DMS 273 treated with DMSO at 0.1 percent for 48 hours (cell line): ENCODE data around the gene BACE2.
"Not testable (repeated sequence)": the region's sequence is repeated elsewhere in the genome, so short reads cannot be mapped to it uniquely, and the experiment has no call there.

ENCODE experiments used
- DNase-seq: peaks from one replicate; lab custom pipeline; 2025; lab: John Stamatoyannopoulos, UW

The BACE2 gene

DNA sequence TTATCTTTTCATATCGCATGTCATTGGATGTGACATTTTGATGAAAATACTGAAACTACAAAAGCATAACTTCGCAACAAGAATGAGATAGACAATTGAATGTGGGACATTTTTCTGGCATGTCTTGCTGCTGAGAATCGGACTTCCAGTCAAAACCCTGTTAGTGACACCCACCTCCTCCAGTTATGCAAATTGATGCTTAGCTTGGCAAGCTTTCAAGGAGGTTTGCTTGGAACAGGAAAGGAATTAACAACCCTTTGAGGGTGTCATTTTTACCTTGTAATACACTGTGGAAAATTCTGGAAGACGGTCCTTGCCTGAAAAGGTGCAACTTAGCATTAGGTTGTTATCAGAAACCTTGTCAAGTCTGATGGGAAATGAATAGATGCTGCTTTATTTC lies 109.9 kb downstream of the BACE2 start:
- no peak for DNase-seq

DNA sequence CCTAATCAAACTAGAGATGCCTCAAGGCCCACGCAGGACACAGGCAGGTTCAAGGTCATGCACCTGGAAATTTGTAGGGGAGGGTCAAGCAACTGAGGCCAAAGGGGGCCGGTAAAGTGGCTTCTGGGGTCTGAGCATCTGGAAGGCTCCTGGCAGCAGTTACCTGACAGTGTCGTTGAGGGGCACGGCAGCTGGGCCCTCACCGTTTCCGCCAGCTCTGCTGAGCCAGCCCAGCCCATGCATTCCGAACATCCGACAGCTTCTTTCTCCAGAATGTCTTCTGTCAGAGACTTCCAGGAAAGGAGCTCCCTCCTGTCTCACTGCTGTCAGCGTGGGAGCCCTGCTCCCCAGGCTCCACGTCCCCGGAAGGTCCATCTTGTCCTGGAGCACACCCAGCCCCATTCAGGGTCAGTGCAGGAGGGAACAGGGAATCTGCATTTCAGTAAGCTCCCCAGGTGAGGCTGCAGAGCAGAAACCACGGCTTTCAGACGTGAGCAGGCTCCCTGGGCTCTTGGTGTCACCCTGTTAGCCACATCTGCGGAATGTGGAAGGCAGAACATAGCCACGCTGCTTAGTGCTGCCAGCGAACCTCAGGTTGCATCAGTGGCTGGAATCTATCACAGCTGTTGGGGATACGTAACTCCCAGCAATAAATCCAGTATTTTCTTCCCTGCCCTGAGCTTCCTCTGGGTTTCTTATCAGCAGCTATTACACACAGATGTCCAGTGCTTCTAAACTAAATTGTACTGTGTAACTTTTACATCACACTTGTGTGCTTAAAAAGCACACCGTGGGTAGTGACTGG lies 112.4 kb downstream of the BACE2 start:
- DNase-seq, result no peak

DNA sequence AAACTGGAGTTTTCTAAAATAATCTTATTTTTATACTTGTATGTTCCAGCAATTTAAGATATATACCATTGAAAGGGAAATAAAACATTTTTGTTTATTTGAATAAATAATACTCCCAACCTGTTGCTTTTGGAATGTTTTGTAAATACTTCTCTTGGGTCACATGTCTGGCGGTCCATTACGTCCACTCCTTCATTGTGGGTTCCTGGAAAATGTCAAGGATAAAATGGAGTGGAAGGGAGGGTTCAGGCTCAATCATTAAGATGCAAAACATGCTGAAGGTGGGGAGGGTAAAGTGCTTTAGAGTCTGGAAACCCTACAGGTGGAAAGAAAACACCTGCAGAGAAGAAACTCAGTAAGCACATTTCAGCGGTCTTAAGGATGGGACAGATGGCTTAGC lies 114.5 kb downstream of the BACE2 start:
- DNase-seq, result no peak

DNA sequence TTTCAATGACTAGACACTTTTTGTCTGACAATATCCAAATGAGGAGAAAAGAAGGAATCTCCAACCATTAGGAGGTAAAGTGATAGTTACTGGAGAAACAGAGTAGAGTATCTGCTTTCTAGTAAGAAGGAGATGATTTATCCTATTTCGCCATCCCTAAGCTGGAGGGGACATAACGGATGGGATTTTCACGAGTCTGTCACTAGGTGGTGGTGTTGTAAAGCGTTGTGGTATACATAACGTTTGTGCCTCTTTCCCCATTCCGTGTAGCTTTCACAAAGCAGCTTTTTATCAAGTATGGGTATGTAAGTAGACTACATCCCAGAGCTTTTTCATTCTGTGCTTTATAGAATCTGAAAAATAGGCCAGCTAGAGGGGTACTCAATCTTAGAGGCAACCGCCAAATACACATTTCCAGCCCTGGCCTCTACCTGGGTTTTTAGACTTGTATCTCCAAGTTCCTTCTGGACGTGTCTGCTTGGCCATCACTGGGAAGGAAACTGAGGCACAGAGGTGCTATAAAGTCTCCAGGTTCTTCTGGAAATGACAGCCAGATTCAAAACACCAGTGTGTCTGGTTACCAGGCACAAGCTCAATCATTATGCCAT lies 115.4 kb downstream of the BACE2 start:
- DNase-seq, result no peak

DNA sequence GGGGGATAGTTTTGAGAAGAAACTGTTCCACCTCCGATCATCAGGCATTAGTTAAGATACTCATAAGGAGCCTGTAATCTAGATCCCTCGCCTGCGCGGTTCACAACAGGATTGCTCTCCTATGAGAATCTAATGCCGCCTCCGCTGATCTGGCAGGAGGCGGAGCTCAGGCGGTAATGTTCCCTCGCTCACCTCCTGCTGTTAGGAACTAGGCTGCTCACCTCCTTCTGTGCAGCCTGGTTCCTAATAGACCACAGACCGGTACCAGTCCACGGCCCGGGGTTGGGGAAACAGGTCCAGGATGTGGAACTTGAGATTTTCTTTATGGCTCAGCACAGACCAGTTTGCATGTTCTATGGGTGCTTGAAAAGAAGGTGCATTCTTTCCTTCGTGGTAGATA lies 121.5 kb downstream of the BACE2 start:
- no peak for DNase-seq

DNA sequence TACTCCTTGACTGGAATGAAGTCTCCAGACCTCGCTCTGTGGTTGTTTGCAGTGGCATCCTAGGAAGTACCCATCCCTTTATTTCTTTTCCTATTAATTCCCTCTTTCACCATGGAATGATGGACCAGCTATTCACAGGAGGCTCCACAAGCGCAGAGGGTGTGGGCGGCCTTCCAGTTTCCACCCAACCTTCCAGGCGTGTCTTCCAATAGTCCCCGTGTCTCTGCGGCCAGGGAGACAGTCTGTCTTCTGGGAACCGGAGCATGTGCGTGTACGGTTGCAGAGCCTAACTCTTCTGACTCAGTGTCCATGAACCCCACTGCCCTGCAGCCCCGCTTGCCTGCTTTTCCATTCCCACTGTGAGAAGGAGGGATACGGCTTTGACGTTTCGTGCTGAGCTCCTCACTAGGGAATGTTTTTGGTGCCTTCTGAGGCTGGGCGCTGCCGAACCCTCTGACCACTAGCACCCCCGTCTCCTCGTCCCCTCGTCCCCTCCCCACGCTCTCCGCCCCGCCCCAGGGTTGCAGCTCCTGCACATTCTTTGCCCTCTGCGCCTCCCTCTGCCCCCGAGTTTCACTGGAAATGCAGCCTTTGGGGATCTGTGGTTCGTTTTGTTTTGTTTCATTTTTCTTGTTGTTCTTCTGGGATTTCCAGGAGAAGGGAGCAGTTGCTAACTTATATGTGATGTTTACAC lies 122.3 kb downstream of the BACE2 start:
- DNase-seq, result no peak

DNA sequence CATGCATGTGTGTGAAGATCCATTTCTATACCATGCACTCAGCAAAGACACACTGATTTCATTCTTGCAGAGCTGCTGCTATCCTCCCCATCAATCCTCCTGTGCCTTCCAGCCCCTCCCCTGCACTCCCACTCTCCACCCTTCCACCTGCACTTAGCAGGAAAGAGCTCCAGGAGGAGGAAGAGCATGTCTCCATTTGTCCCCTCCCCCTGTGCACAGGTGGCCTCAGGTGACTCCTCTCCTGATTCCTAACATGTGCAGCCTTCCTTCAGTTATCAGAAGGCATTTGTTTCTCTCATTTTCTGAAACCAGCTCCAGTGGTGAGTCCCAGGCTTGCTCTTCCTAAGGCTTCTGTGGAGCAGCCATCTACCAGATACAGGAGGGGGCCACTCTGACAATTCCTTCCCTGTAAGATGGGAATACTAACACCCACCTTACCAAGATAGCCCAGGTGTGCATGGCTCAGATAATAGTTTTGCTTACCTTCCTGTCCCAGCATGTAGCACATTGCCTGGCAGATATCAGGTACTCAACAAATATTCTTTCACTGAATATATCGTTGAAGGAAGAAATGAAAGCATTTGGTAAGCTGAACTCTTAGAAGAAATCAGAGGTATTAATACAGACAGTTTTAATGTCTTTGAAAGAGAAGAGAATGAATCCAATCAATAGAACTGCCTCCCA lies 126.7 kb downstream of the BACE2 start:
- no peak for DNase-seq

DNA sequence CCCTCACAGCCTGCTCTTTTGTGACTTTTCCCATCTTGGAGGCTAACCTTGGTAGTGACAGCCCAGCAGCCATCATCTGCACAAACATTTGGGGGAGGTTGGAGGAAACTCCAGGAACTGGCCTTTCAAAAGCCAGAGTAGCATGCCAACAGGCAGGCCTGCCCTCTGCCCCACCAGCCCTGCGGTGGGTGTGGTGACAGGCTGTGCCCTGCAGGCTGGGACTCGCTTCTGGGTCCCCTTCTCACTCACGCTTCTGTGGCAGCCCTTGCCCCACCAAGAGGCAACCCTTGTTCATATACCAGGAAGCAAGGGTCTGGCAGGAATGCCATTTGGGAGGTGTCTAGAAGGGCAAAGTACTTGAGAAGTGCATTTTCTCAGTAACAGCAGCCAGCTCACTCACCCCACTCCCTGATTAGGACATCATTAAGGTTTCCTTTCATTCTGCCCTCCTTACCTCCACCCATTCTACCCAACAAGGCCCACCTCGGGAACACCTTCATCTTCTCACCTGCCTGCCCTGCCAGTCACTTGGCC lies 127.8 kb downstream of the BACE2 start:
- no peak for DNase-seq

DNA sequence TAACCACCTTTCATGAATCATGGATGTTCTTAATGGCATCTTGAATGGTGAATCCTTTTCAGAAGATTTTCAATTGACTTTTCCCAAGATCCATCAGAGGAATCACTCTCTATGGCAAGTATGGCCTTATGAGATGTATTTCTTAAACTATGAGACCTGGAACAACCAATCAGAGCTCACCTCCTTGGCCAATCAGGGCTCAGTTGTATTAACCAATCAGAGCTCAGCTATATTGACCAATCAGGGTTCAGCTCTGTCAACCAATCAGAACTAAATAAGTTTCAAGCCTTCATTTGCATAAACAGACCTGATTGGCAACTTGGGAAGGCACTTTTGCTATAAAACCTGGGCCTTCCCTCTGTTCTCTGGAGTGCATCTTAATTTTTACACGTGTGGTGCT lies 135.0 kb downstream of the BACE2 start:
- DNase-seq, result no peak

DNA sequence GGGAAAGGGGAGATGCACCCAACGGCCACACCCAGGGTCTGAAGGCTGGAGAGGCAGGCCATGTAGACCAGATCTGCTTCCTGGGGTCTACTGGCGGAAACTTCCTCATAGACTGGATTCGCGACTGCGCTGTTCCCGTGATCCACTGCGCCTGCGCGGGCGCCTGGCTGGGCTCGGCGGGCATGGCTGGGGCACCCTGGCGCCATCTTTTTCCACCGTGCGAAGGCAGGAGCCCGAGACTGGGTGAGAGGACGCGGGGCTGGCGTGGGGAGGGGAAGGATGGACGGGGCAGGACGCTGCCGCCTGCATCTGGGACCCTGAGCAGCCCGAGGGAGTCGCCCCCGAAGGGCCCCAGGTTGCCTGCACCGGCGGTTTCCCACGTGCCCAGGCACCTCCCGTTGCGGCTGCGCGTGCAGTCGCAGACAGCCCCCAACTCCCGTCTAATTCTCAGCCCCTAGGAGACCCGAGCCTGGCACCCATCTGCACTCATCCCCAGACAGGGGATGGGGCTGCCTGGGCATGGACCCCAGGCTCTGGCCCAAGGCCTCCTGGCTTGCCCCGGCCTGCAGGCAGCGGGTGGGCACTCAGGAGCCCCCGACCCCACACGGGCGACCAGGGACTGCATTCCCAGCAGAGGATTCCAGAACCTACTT lies 136.2 kb downstream of the BACE2 start:
- no peak for DNase-seq

DNA sequence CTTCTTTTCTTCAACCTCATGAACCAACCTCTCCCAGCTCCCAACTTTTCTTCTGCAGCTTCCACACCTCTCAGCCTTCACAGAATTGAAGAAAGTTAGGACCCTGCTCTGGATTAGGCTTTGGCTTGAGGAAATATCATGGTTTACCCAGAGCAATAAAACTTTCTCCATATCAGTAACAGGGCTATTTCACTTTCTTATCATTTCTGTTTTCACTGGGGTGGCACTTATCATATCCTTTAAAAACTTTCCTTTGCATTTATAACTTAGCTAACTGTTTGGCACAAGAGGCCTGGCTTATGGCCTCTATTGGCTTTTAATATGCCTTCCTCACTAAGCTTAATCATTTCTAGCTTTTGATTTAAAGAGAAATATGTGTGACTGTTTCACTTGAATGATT lies 139.3 kb downstream of the BACE2 start:
- no peak for DNase-seq

DNA sequence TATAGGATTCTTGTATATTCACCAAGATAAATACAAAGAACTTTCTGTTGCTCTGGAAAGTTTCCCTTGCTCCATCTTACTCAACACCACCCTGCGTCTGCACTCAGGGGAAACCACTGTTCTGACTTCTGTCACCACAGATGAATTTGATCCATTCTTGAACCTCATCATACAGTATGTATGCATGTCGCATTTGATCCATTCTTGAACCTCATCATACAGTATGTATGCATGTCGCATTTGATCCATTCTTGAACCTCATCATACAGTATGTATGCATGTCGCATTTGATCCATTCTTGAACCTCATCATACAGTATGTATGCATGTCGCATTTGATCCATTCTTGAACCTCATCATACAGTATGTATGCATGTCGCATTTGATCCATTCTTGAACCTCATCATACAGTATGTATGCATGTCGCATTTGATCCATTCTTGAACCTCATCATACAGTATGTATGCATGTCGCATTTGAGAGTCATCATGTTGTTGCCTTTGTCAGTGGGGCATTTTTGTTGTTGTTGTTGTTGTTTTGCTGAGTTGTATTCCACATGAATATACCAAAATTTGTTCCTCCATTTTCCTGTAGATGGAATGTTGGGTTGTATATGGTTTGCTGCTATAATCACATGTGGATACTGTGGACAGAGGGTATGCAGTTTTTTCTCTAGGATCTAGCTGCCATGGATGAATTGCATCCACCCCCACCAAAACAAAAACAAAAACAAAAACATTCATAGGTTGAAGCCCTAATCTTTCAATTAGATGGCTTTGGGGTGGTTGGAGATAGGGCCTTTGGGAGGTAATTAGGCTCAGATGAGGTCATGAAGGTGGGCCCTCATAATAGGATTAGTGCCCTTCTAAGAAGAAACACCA lies 145.6 kb downstream of the BACE2 start:
- not testable (repeated sequence) for DNase-seq

DNA sequence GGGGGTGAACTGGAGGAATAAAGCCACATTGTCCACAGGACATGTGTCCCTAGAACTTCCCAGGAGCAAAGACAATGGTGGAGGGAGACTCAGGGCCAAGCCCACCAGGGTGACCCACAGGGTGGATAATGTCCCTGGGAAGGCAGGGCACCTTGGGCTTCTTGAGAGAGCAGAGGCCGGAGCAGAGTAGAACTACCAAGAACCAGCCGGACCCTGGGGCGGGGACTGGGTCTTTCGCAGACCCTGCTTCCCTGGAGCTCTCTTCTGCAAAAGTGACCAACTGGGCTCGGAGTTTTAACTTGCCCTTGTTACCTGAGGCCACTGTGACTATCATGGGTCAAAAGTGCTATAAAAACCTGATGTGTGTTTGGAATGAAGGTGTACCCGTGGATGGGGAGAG lies 147.8 kb downstream of the BACE2 start:
- DNase-seq, result no peak

DNA sequence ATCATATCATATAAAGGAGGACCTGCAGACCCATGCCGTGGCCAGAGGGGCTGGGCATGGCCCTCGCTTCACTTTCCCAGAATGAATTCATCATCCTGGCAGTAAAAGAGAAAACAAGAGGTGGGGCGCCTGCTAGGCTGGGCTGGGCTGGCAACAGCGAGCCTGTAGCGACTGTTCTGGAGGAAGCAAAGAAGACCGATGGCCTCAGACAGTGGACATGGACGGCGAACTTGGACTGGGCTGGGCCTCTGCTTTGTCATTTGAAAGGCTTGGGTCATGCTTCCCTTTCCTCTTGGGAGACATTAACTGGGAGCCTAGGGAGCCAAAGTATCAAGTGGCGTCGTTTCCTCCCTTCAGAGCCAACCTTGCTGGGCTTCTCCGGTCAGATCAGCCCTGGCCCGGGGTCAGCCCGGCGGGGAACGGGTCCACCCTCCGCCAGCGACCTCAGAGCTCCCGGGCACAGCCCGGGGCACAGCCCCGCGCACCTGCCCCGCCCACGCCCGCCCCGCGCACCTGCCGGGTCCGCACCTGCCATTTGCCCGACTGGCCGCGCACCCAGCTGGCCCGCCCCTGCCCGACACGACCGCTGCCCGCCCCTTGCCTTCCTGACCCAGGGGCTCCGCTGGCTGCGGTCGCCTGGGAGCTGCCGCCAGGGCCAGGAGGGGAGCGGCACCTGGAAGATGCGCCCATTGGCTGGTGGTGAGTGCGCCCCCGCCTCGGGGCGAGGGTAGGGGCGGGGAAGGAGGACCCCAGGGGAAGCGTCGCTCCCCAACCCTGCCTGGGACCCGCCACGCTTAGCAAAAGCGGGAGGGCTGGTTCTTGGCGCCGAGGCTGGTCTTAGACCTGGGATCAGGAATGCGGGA lies 148.5 kb downstream of the BACE2 start, which contains the start of gene FAM3B:
TSS of gene FAM3B (plus strand) at position 602 of the 863 bp plus-strand sequence. CDS start at position 681, 79 bp downstream.
- DNase-seq, result no peak

DNA sequence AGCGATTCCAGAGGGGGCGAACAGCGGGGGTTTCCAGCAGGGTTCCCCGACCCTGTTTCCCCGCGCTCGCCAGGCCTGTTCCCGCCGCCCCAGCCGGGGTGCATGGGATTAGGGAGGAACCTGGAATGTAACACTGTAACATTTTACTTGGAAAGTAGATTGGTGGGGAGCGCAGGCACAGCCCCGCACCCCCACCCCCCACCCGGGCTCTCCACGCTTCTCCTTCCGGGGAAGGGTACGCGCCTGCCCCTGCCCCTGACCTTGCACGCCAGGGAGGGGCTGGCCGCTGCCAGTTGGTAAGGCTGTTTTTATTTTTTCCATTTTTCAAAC lies 149.1 kb downstream of the BACE2 start:
- DNase-seq, result no peak

DNA sequence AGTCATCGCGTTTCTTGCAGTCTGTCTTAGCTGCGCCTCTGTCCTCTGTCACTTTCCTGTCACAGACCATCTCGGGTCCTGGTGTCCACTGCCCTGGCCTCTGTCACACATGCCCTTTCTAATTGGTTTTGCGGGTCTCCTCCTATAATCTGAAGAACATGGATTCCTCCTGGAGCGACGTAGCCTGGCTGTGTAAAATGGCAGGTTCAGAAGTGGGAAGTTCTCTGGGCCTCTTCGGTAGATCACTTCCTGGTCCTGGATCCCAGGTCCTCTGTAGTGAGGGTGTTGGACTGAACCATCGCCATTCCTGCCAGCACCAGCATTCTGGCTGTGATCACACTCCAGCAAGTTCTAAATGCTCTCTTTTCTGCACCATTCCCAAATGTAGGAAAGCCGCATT lies 149.5 kb downstream of the BACE2 start:
- no peak for DNase-seq

DNA sequence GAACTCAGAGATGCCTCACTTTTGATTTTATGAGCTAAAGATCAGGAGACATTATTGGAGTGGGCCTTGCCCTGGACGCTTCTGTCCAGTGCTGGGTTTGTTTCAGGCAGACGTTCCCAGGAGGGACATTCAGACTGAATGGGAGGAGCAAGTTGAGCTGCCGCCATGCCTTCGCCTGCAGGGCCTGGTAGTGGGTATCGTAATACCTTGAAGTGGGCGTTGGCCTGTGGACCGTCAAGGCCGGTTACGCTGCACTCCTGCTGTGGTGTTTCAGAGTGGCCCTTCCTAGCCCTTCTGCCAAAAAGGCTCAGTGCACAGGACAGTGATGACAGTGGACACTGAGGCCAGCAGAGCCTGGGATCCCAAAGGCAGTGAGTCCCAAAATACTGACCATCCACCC lies 150.3 kb downstream of the BACE2 start:
- no peak for DNase-seq

DNA sequence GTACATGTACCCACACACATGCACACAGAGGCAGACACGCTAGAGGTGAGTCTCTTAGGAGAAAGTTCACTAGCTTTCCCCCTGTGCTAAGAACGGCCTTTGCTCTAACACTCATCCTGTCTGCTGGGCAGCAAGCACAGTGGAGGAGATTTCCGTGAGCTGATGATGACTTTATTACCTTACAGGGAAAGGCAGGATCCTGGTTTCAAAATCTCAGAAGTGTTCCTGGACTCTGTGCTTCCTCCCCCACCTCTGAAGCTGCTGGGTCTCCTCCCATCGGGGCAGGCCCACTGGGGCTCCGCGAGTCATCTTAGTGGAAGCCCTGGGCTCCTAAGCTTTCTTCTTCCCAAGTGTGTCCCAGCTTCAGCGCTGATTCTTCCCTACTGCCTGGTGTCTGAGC lies 151.3 kb downstream of the BACE2 start:
- no peak for DNase-seq

DNA sequence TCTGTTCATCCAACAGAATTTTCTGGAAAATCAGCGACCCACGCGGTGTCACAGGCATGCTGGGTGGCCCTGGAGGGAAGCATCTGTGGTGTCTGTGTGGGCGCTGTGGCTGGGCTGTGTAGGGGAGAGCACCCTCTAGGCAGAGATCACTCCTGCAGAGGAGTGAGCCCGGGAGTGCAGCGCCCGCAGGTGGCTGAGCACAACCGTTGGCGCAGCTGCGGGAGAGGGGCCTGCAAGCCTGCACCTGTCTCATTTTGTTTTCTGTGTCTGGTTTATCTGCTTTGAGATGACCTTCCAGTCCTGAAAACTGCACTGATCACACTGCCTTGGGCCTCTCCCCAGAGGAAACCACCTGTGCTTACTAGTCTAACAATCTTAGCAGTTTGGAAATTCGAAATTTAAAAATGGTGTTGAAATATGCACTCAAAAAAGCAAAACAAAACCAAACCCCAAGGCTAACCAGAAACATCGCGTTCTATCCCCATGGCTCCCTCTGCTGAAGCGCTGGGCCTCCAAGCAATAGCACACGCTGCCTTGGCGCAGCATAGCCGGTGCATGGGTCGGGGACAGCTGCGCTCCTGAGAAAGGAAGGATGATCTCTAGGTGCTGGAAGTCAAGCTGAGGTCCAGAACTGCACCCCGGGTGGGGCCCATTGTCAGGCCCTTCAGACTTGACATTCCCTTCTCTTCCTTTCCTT lies 153.4 kb downstream of the BACE2 start:
- no peak for DNase-seq
